ENCODE data around the gene TPCN2.

TPCN2 gene

GRCh38 chr11:69092263-69092662 is 43.5 kb downstream of the TPCN2 start:
- in situ Hi-C loops (cut with MboI; ENCODE audit: low pct_unique_long_range_greater_than_20kb, low sequenced_read_pairs, unreplicated experiment): loop anchor here (10.0 kb wide), 1 partner anchor 543 kb away; no protein-coding TSS in a partner anchor
- TF ChIP-seq CTCF (IDR thresholded peaks at IDR 0.05; ENCODE audit: extremely low read depth, insufficient read depth, missing control alignments): no peak
- DNase-seq (ENCODE audit: low spot score): no peak

GRCh38 chr11:69093106-69093505 is 44.4 kb downstream of the TPCN2 start:
- no peak for TF ChIP-seq CTCF (IDR thresholded peaks at IDR 0.05; ENCODE audit: extremely low read depth, insufficient read depth, missing control alignments)
- DNase-seq (ENCODE audit: low spot score): no peak
- in situ Hi-C loops (cut with MboI; ENCODE audit: low pct_unique_long_range_greater_than_20kb, low sequenced_read_pairs, unreplicated experiment): loop anchor here (10.0 kb wide), 1 partner anchor 542 kb away; no protein-coding TSS in a partner anchor

GRCh38 chr11:69094111-69094914 is 45.6 kb downstream of the TPCN2 start:
- in situ Hi-C loops (cut with MboI; ENCODE audit: low pct_unique_long_range_greater_than_20kb, low sequenced_read_pairs, unreplicated experiment): loop anchor here (10.0 kb wide), 1 partner anchor 540 kb away; no protein-coding TSS in a partner anchor
- no peak for TF ChIP-seq CTCF (IDR thresholded peaks at IDR 0.05; ENCODE audit: extremely low read depth, insufficient read depth, missing control alignments)
- no peak for DNase-seq (ENCODE audit: low spot score)

GRCh38 chr11:69094915-69095290 is 46.2 kb downstream of the TPCN2 start:
- in situ Hi-C loops (cut with MboI; ENCODE audit: low pct_unique_long_range_greater_than_20kb, low sequenced_read_pairs, unreplicated experiment): loop anchor here (10.0 kb wide), 1 partner anchor 540 kb away; no protein-coding TSS in a partner anchor
- no peak for TF ChIP-seq CTCF (IDR thresholded peaks at IDR 0.05; ENCODE audit: extremely low read depth, insufficient read depth, missing control alignments)
- no peak for DNase-seq (ENCODE audit: low spot score)

- no peak for TF ChIP-seq CTCF (IDR thresholded peaks at IDR 0.05; ENCODE audit: extremely low read depth, insufficient read depth, missing control alignments)
- DNase-seq (ENCODE audit: low spot score): no peak
- in situ Hi-C loops (cut with MboI; ENCODE audit: low pct_unique_long_range_greater_than_20kb, low sequenced_read_pairs, unreplicated experiment): loop anchor here (10.0 kb wide), 1 partner anchor 540 kb away; no protein-coding TSS in a partner anchor
Measured at GRCh38 chr11:69095300-69095699, 46.6 kb downstream of the TPCN2 start.

- no peak for DNase-seq (ENCODE audit: low spot score)
- in situ Hi-C loops (cut with MboI; ENCODE audit: low pct_unique_long_range_greater_than_20kb, low sequenced_read_pairs, unreplicated experiment): loop anchor here (10.0 kb wide), 1 partner anchor 538 kb away; no protein-coding TSS in a partner anchor
- TF ChIP-seq CTCF (IDR thresholded peaks at IDR 0.05; ENCODE audit: extremely low read depth, insufficient read depth, missing control alignments): no peak
Measured at GRCh38 chr11:69096473-69096872, 47.7 kb downstream of the TPCN2 start.

All from GM13977 (cell line).